Kidney epithelial cell (primary cell): ENCODE measurements around the gene TWIST2. TPM values are rescaled to one million over a fixed set of nuclear protein-coding genes. Genes with fewer than 3 reads are reported as not detected.

Source experiments
- DNase-seq: peaks from one replicate; pipeline ENCODE4 v3.0.0-alpha.2; 2010; ENCODE audit warnings: low read depth
- H3K27me3 ChIP-seq: 2 replicates; pipeline ENCODE4 v1.6.0; 2011; ENCODE audit warnings: low read length; ENCODE audit not compliant: control insufficient read depth, insufficient read depth
- H3K36me3 ChIP-seq: 2 replicates; pipeline ENCODE4 v1.5.1; 2011; ENCODE audit warnings: low read length; ENCODE audit not compliant: control insufficient read depth, insufficient read depth
- H3K4me3 ChIP-seq: 2 replicates; pipeline ENCODE4 v1.5.1; 2011; ENCODE audit warnings: low read depth, mild to moderate bottlenecking, control low read depth, low read length
- total RNA-seq: library from RNA; depleted of rRNA; stranded (reverse); fragments of >200 nt; gene quantifications from 2 replicates; pipeline ENCODE4 v1.2.3, GENCODE V29; 2015
- TF ChIP-seq, protein P1 (sequence below): IDR thresholded peaks from 2 replicates; pipeline ENCODE4 v1.5.1; 2011; ENCODE audit warnings: mild to moderate bottlenecking, moderate library complexity, low read length, control low read depth, inconsistent platforms; ENCODE audit not compliant: insufficient read depth, poor library complexity, severe bottlenecking

TWIST2 gene
- total RNA-seq, 1 donor from 2014 or later, result 1.8 TPM

- no peak for DNase-seq
- TF ChIP-seq, protein P1, sequence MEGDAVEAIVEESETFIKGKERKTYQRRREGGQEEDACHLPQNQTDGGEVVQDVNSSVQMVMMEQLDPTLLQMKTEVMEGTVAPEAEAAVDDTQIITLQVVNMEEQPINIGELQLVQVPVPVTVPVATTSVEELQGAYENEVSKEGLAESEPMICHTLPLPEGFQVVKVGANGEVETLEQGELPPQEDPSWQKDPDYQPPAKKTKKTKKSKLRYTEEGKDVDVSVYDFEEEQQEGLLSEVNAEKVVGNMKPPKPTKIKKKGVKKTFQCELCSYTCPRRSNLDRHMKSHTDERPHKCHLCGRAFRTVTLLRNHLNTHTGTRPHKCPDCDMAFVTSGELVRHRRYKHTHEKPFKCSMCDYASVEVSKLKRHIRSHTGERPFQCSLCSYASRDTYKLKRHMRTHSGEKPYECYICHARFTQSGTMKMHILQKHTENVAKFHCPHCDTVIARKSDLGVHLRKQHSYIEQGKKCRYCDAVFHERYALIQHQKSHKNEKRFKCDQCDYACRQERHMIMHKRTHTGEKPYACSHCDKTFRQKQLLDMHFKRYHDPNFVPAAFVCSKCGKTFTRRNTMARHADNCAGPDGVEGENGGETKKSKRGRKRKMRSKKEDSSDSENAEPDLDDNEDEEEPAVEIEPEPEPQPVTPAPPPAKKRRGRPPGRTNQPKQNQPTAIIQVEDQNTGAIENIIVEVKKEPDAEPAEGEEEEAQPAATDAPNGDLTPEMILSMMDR, result no peak
- Histone ChIP-seq H3K4me3 (no peak overlapping the region), H3K36me3 (no peaks in the 10 kb centered on the region), H3K27me3 (no peaks in the 10 kb centered on the region)
Observed at GRCh38 chr2:238868067-238868524, 20.2 kb downstream of the TWIST2 start.

DNA sequence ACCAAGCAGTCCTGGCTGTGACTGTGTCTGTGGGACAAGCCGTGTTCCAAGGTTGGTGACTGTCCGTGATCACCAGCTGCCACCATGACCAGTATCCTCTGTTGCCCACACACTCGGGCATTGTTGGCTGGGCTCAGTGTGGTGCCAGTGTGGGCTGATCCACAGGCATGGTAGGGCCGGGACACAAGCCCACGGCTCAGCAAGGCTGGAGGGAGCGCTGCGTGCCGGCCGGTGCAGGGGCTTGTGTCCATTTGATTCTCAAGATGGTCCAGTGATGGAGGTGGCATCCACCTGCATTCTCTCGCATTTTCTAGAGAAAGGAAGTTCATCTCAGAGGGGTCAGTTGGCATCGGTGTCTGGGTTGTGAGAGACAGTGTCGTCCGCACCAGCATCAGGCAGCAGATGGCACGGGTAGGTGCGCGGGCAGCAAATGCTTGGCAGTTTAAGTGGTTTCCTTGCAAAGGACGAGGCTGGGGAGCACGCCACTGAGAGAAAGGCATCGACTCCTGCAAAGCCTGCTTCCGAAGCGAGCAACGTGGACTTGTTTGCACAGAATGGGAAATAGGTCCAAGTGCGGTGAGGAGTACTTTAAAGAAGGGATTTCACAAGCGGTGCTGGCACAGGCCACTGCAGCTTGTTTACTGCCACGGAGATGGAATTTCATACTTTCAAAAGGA is 20.9 kb downstream of the TWIST2 start:
- Histone ChIP-seq H3K4me3 (no peak overlapping the region), H3K36me3 (no peaks in the 10 kb centered on the region), H3K27me3 (no peaks in the 10 kb centered on the region)
- DNase-seq, result no peak
- TF ChIP-seq, protein P1, result no peak

DNA sequence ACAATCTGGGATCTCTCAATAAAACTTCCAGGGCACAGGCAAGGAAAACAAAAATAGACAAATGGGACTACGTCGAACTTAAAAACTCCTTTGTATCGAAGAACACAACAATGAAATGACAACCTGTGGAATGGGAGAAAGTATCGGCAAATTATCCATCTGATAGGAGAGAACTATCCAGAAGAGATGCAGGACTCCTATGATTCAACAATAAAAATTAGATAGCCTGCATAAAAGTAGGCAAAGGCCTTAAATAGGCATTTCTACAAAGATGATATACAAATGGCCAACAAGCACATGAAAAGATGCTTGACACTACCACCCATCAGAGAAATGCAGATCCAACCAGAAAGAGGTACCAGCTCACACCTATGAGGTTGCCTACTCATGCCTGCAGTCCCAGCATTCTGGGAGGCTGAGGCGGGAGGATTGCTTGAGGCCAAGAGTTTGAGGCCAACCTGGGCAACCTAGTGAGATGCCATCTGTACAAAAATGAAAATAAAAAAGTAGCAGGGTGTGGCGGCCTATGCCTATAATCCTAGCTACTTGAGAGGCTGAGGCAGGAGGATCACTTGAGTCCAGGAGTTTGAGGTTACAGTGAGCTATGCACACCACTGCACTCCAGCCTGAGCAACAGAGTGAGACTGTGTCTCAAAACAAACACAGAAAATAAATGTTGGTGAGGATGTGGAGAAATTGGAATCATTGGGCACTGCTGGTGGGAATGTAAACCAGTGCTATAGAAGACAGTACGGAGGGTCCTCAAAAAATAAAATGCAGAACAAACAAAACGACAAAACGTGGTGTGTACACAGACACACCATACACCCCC is 21.6 kb downstream of the TWIST2 start:
- Histone ChIP-seq H3K27me3 (no peaks in the 10 kb centered on the region), H3K36me3 (no peaks in the 10 kb centered on the region), H3K4me3 (no peak overlapping the region)
- TF ChIP-seq, protein P1, result no peak
- no peak for DNase-seq

GRCh38 chr2:238870261-238870660 is 22.4 kb downstream of the TWIST2 start:
- TF ChIP-seq, protein P1, result no peak
- no peak for DNase-seq
- H3K27me3 ChIP-seq, result no peaks in the 10 kb centered on the region
- no peak overlapping the region for H3K4me3 ChIP-seq
- H3K36me3 ChIP-seq, result no peaks in the 10 kb centered on the region

- TF ChIP-seq, protein P1, result no peak
- H3K4me3 ChIP-seq, result no peak overlapping the region
- no peaks in the 10 kb centered on the region for H3K36me3 ChIP-seq
- DNase-seq, result no peak
- no peaks in the 10 kb centered on the region for H3K27me3 ChIP-seq
Observed at GRCh38 chr2:238872026-238872425, 24.1 kb downstream of the TWIST2 start.
